Measurements from ENCODE around the gene ALCAM. TPM values are rescaled to one million over a fixed set of nuclear protein-coding genes. Genes with fewer than 3 reads are reported as not detected.

The ALCAM gene
- total and polyA plus RNA-seq, 2 donors (not counting 3 experiments of a cell fraction or from before 2014, with no cell fraction given), result 46.3 to 118 TPM

GRCh38 chr3:105483476-105483875, 116.8 kb downstream of the ALCAM start:
- peaks cover 3% of the 10 kb centered on the region for H3K79me2 ChIP-seq (ENCODE audit: control insufficient read depth, insufficient read depth, low read length)
- dilution Hi-C loops (cut with MboI; ENCODE audit: extremely low pct_ligation_motif_present, low sequenced_read_pairs), result no loop called here
- ChIA-PET POLR2A (no interaction called here), CTCF (interaction anchor here (0.7 to 1.1 kb wide), 2 partner anchors 10 to 18 kb away, joined by 3 read pairs; no protein-coding TSS in a partner anchor)
- H3K4me2 ChIP-seq (ENCODE audit: insufficient read depth, low read length), result no peak overlapping the region
- no peak overlapping the region for H3K9ac ChIP-seq (replicated peaks; ENCODE audit: extremely low read depth, insufficient read depth, low read length)
- no peak overlapping the region for H3K27ac ChIP-seq (ENCODE audit: insufficient read depth, low read depth, low read length)
- DNase-seq (ENCODE audit: low read depth, low spot score), result no peak
- no peak overlapping the region for H2AFZ ChIP-seq (ENCODE audit: low read depth, low read length)
- BruUV-seq (replicated peaks), result no TSS peak
- no peaks in the 10 kb centered on the region for H3K9me1 ChIP-seq (replicated peaks; ENCODE audit: control insufficient read depth, extremely low read depth, insufficient read depth, low read length)
- H3K4me1 ChIP-seq (ENCODE audit: control insufficient read depth, extremely low read depth, insufficient read depth, low read length), result no peaks in the 10 kb centered on the region
- intact Hi-C loops (cut with micrococcal nuclease), result no loop called here
- H4K20me1 ChIP-seq (replicated peaks; ENCODE audit: control insufficient read depth, extremely low read depth, insufficient read depth, low read length), result no peaks in the 10 kb centered on the region
- no peaks in the 10 kb centered on the region for H3K27me3 ChIP-seq (ENCODE audit: control insufficient read depth in 2 of 2, insufficient read depth in 2 of 2, low read length in 2 of 2)
- no peaks in the 10 kb centered on the region for H3K9me3 ChIP-seq (replicated peaks; ENCODE audit: control insufficient read depth, insufficient read depth, low read length)
- H3K4me3 ChIP-seq (replicated peaks in 1 of 3; ENCODE audit: insufficient read depth in 1 of 3, low read depth in 1 of 3, low read length in 3 of 3), result no peak overlapping the region
- no peaks in the 10 kb centered on the region for H3K36me3 ChIP-seq (ENCODE audit: control insufficient read depth in 2 of 2, extremely low read depth in 1 of 2, insufficient read depth in 2 of 2, low read length in 2 of 2)
- TF ChIP-seq MYC (IDR thresholded peaks at IDR 0.05; ENCODE audit: low read depth, low read length) (no peak), MAX (IDR thresholded peaks at IDR 0.05; ENCODE audit: insufficient read depth, insufficient read length) (no peak), GATA2 (IDR thresholded peaks at IDR 0.05; ENCODE audit: insufficient read depth, insufficient read length, low read depth, low read length) (no peak), EZH2 (IDR thresholded peaks at IDR 0.05; ENCODE audit: borderline replicate concordance, low read depth, low read length, severe bottlenecking) (no peak), POLR2AphosphoS5 (IDR thresholded peaks at IDR 0.05; ENCODE audit: insufficient read depth, low read depth, low read length) (no peak), POLR2A (IDR thresholded peaks at IDR 0.05; ENCODE audit: low read depth, low read length) (no peak), CTCF (IDR thresholded peaks at IDR 0.05; ENCODE audit: extremely low read depth in 1 of 2, insufficient read depth in 1 of 2, low read depth in 1 of 2, low read length in 2 of 2) (no peak), JUN (IDR thresholded peaks at IDR 0.05; ENCODE audit: borderline replicate concordance, insufficient read depth, insufficient read length, low read depth) (no peak), FOS (IDR thresholded peaks at IDR 0.05; ENCODE audit: borderline replicate concordance, insufficient read depth, low read length) (no peak)
- FAIRE-seq, result no peak
